GM23338 (cell line): ENCODE results near the gene CPSF7.

Source experiments
- CTCF ChIP-seq, 2 experiments: fragments of 200-600 bp in 1 of 2; sonication (generic) in 1 of 2; conservative IDR thresholded peaks; 2 replicates each; pipeline versions ENCODE4 v1.5.1 to v1.6.1; 2016 to 2017; ENCODE audit warnings: antibody characterized with exemption in 2 of 2, low read depth in 2 of 2, mild to moderate bottlenecking in 2 of 2, moderate library complexity in 1 of 2
- EZH2phosphoT487 ChIP-seq: fragments of 200-600 bp; sonication (generic); IDR thresholded peaks from one replicate; pipeline ENCODE4 v1.8.1; 2018; ENCODE audit warnings: antibody characterized with exemption; ENCODE audit not compliant: unreplicated experiment
- REST ChIP-seq: IDR thresholded peaks from one replicate; pipeline ENCODE4 v1.6.1; 2018; ENCODE audit warnings: antibody characterized with exemption; ENCODE audit not compliant: unreplicated experiment

- TF ChIP-seq REST: no peak
- TF ChIP-seq CTCF (conservative IDR thresholded peaks at IDR 0.05; ENCODE audit: low read depth in 2 of 2): no peak
- TF ChIP-seq EZH2phosphoT487: no peak
These were observed 70.3 kb downstream of the CPSF7 start for GRCh38 chr11:61359516-61359915.
